Vagina (tissue), 2 donors: Measurements from ENCODE around the gene C1orf174.

ENCODE experiments used
- POLR2A ChIP-seq, 2 donors: fragments of 450-650 bp; IDR thresholded peaks; one replicate each; pipeline ENCODE4 v1.6.1; 2017; ENCODE audit warnings: antibody characterized with exemption in 2 of 2, mild to moderate bottlenecking in 2 of 2, moderate library complexity in 2 of 2
- TF ChIP-seq, protein P1 (sequence below), 3 experiments: fragments of 450-650 bp in 2 of 3; fragments of 200-600 bp in 1 of 3; sonication (generic) in 1 of 3; IDR thresholded peaks; one replicate each; pipeline ENCODE4 v1.5.1; 2017 to 2019; ENCODE audit warnings: antibody characterized with exemption in 3 of 3, mild to moderate bottlenecking in 2 of 3, moderate library complexity in 2 of 3

DNA sequence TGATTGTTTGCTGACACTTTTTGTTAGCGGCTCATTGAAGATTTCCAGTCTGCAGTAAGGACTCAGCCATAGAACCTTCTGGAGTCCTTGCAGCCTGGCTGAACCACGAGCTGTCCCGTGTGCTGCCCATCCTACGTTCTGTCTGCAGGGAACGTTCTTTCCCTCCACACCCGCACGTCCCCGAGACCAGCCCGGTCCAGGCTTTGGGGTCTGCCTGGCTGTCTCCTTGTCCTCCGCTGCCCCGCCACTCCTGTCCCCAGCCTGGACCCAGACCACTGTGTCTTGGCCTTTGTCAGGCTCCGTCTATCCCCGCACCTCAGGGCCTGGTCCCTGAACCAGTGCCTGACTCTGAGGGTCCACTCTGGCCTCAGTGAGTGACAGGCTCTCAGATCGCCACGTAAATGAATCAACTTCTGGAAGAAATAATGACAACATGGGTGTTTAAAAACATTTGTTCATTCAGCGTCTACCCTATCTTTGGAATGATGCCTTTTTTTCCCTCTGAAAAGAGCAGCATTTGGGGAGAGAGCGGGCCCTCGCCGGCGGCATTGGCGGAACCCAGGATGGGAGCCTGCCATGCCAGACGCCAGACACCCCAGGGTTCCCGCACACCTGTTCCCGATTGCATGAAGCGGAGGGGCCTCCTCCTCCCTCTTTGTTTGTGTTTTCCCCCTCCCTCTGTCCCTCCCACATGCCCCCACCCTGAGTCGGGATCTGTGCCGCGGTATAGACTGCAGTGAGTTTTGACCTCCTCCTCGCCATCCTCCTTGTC, 43.9 kb upstream of the C1orf174 start:
- TF ChIP-seq, protein P1, sequence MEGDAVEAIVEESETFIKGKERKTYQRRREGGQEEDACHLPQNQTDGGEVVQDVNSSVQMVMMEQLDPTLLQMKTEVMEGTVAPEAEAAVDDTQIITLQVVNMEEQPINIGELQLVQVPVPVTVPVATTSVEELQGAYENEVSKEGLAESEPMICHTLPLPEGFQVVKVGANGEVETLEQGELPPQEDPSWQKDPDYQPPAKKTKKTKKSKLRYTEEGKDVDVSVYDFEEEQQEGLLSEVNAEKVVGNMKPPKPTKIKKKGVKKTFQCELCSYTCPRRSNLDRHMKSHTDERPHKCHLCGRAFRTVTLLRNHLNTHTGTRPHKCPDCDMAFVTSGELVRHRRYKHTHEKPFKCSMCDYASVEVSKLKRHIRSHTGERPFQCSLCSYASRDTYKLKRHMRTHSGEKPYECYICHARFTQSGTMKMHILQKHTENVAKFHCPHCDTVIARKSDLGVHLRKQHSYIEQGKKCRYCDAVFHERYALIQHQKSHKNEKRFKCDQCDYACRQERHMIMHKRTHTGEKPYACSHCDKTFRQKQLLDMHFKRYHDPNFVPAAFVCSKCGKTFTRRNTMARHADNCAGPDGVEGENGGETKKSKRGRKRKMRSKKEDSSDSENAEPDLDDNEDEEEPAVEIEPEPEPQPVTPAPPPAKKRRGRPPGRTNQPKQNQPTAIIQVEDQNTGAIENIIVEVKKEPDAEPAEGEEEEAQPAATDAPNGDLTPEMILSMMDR (IDR thresholded peaks at IDR 0.05): no peak
- no peak for TF ChIP-seq POLR2A (IDR thresholded peaks at IDR 0.05)
